Panc1 (cell line): ENCODE measurements around the gene TMEM225. TPM values are rescaled to one million over a fixed set of nuclear protein-coding genes. Genes with fewer than 3 reads are reported as not detected.

Experiments used
- ATAC-seq: fragments of 200-7000 bp; cut with Tn5 transposase; 2 replicates; pipeline ENCODE4 v1.9.1; 2020; ENCODE audit warnings: mild to moderate bottlenecking, moderate library complexity
- BruUV-seq: library from RNA; stranded (reverse); fragments of 400-500 nt; replicated peaks from 2 replicates; lab custom pipeline; 2021; lab: Mats Ljungman, UMichigan
- CTCF ChIA-PET: fragments of 300-600 bp; sonication (Branson Sonifier 250); formaldehyde crosslinking; loops from one replicate; lab custom pipeline; 2022; ENCODE audit warnings: antibody characterized with exemption; lab: Charles Lee
- POLR2A ChIA-PET: fragments of 300-600 bp; sonication (Branson Sonifier 250); formaldehyde crosslinking; loops from one replicate; lab custom pipeline; 2022; ENCODE audit warnings: antibody characterized with exemption; lab: Charles Lee
- DNase-seq: peaks from one replicate; pipeline ENCODE4 v3.0.0-alpha.2; 2010; ENCODE audit warnings: low read depth, low spot score
- H3K27ac ChIP-seq: 2 replicates; pipeline ENCODE4 v1.5.1; 2011; ENCODE audit warnings: mild to moderate bottlenecking, low read length, inconsistent platforms
- H3K27me3 ChIP-seq: fragments of 200-500 bp; sonication (Bioruptor generic); 2 replicates; pipeline ENCODE4 v1.6.0; 2014; ENCODE audit warnings: low read length, inconsistent platforms; ENCODE audit not compliant: control insufficient read depth, insufficient read depth
- H3K36me3 ChIP-seq: fragments of 200-500 bp; sonication (Bioruptor generic); 2 replicates; pipeline ENCODE4 v1.5.1; 2014; ENCODE audit warnings: inconsistent platforms, mild to moderate bottlenecking, low read length, moderate library complexity; ENCODE audit not compliant: control insufficient read depth, insufficient read depth
- H3K4me1 ChIP-seq: 2 replicates; pipeline ENCODE4 v1.5.1; 2011; ENCODE audit warnings: inconsistent platforms, mild to moderate bottlenecking, low read length, moderate library complexity; ENCODE audit not compliant: control insufficient read depth, insufficient read depth
- H3K4me3 ChIP-seq, 2 experiments: 2 replicates each; pipeline ENCODE4 v1.5.1; 2011 to 2012; ENCODE audit warnings: low read depth in 2 of 2, low read length in 2 of 2, mild to moderate bottlenecking in 2 of 2, inconsistent platforms in 1 of 2, moderate library complexity in 1 of 2
- H3K9me3 ChIP-seq: fragments of 200-500 bp; sonication (Bioruptor generic); 2 replicates; pipeline ENCODE4 v1.5.1; 2014; ENCODE audit warnings: low read depth, mild to moderate bottlenecking, inconsistent platforms, low read length, moderate library complexity; ENCODE audit not compliant: control insufficient read depth, insufficient read depth
- CTCF ChIP-seq: fragments of 450-650 bp; IDR thresholded peaks from 2 replicates; pipeline ENCODE4 v1.5.1; 2017; ENCODE audit warnings: mild to moderate bottlenecking
- POLR2AphosphoS5 ChIP-seq: IDR thresholded peaks from 2 replicates; pipeline ENCODE4 v1.6.1; 2012; ENCODE audit warnings: mild to moderate bottlenecking, low read depth, low read length, moderate library complexity
- REST ChIP-seq, 2 experiments: IDR thresholded peaks; 2 replicates each; pipeline ENCODE4 v1.6.1; 2011 to 2012; ENCODE audit warnings: low read depth in 2 of 2, control low read depth in 1 of 2, low read length in 1 of 2, mild to moderate bottlenecking in 1 of 2, moderate library complexity in 1 of 2; ENCODE audit not compliant: insufficient read depth in 1 of 2
- SIN3A ChIP-seq: IDR thresholded peaks from 2 replicates; pipeline ENCODE4 v1.6.1; 2012; ENCODE audit warnings: low read depth, mild to moderate bottlenecking, low read length, moderate library complexity, borderline replicate concordance; ENCODE audit not compliant: insufficient read depth
- TCF7L2 ChIP-seq: IDR thresholded peaks from 2 replicates; pipeline ENCODE4 v1.6.1; 2011; ENCODE audit warnings: mild to moderate bottlenecking, low read depth, low read length, inconsistent platforms
- in situ Hi-C: cut with HindIII; loops from 2 replicates; pipeline ENCODE4 v1.10.0; 2016; ENCODE audit warnings: low sequenced_read_pairs, low pct_unique_long_range_greater_than_20kb
- intact Hi-C: fragments of 100-400 bp; cut with micrococcal nuclease; formaldehyde crosslinking; loops from one replicate; pipeline ENCODE4 v1.10.0; 2022; ENCODE audit not compliant: unreplicated experiment
- total RNA-seq: library from RNA; stranded (reverse); gene quantifications from one replicate; pipeline ENCODE4 v1.2.1, GENCODE V29; 2021; ENCODE audit not compliant: unreplicated experiment

Gene TMEM225
- total RNA-seq, 1 experiment from 2014 or later: not detected

GRCh38 chr11:123859731-123860130 lies 25.7 kb downstream of the TMEM225 start:
- ChIA-PET CTCF (no interaction called here), POLR2A (no interaction called here)
- no peak overlapping the region for H3K27ac ChIP-seq
- H3K9me3 ChIP-seq: no peaks in the 10 kb centered on the region
- TF ChIP-seq SIN3A (no peak), TCF7L2 (no peak)
- BruUV-seq: no TSS peak
- intact Hi-C loops (no loop called here), in situ Hi-C loops (no loop called here)
- DNase-seq (no peak), ATAC-seq (no peak)
- H3K36me3 ChIP-seq: no peaks in the 10 kb centered on the region
- H3K4me1 ChIP-seq: no peaks in the 10 kb centered on the region
- H3K4me3 ChIP-seq: no peak overlapping the region
- H3K27me3 ChIP-seq: no peaks in the 10 kb centered on the region

GRCh38 chr11:123856444-123856843 lies 29.0 kb downstream of the TMEM225 start:
- Histone ChIP-seq H3K4me3 (no peak overlapping the region), H3K27ac (no peak overlapping the region), H3K27me3 (no peaks in the 10 kb centered on the region), H3K4me1 (no peaks in the 10 kb centered on the region), H3K9me3 (no peaks in the 10 kb centered on the region), H3K36me3 (no peaks in the 10 kb centered on the region)
- TF ChIP-seq REST (IDR thresholded peaks at IDR 0.05; ENCODE audit: insufficient read depth in 1 of 2, low read depth in 2 of 2, low read length in 1 of 2): no peak
- no peak for TF ChIP-seq POLR2AphosphoS5
- TF ChIP-seq TCF7L2: no peak
- no peak for TF ChIP-seq SIN3A
- no peak for TF ChIP-seq CTCF
- ChIA-PET CTCF (no interaction called here), POLR2A (no interaction called here)
- DNase-seq (no peak), ATAC-seq (no peak)
- intact Hi-C loops: no loop called here
- in situ Hi-C loops: no loop called here
- no TSS peak for BruUV-seq

GRCh38 chr11:123853038-123853437 lies 32.4 kb downstream of the TMEM225 start:
- CTCF ChIA-PET: no interaction called here
- intact Hi-C loops: no loop called here
- in situ Hi-C loops: no loop called here

More at GRCh38 chr11:123853038-123853437, 32.4 kb downstream of the TMEM225 start:
- TF ChIP-seq POLR2AphosphoS5 (no peak), TCF7L2 (no peak), REST (IDR thresholded peaks at IDR 0.05; ENCODE audit: insufficient read depth in 1 of 2, low read depth in 2 of 2, low read length in 1 of 2) (no peak)
- Histone ChIP-seq H3K36me3 (no peaks in the 10 kb centered on the region), H3K4me3 (no peak overlapping the region), H3K4me1 (no peaks in the 10 kb centered on the region), H3K27me3 (no peaks in the 10 kb centered on the region), H3K9me3 (no peaks in the 10 kb centered on the region), H3K27ac (no peak overlapping the region)
- no TSS peak for BruUV-seq
- POLR2A ChIA-PET: no interaction called here
- DNase-seq (no peak), ATAC-seq (no peak)
